D721Med (cell line): Measurements from ENCODE around the gene HDAC7.

Source experiments
- DNase-seq: peaks from one replicate; pipeline ENCODE4 v3.0.0; 2011; ENCODE audit warnings: low spot score; ENCODE audit not compliant: insufficient read length
- FAIRE-seq: peaks from 2 replicates; lab custom pipeline; 2011; peaks lifted over from hg19 to GRCh38; lab: Jason Lieb, UNC
- TF ChIP-seq, protein P1 (sequence below): IDR thresholded peaks from 2 replicates; pipeline ENCODE4 v1.5.1; 2012; ENCODE audit warnings: mild to moderate bottlenecking, control low read depth; ENCODE audit not compliant: insufficient read depth; ENCODE audit errors: missing control alignments

HDAC7 gene

DNA sequence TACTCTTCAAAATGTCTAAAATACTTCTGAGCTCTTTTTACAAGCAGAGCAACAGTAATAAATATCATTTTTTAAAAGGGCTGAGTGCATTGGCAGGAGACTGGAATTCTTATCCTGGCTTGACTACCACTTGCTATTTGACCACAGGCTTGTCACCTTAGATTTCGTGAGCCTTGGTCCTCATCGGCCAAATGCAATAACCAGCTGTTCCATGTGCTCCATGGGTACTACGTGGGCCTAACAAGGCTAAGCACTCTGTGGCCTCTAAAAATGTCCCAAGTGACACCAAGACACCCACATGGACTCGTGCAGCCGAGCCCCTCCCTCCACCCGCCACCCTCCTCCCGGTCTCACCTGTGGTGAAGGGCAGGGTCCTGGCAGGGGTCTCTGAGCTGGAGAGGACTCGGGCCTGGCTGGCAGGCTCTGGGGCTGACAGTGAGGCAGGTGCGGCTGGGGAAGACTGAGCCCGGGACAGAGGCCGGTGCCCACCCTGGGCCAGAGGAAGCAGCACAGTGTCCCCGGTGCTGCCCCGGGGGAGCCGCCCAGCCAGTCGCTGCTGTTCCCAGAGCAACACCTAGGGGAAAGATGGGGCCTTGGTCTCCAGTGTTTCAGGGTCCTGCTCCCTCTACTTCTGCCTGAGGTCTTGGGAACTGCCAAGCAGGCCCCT, 26.6 kb downstream of the HDAC7 start:
- FAIRE-seq (no peak), DNase-seq (no peak)

GRCh38 chr12:47791874-47792273, 27.8 kb downstream of the HDAC7 start:
- DNase-seq (no peak), FAIRE-seq (no peak)
- TF ChIP-seq, protein P1, sequence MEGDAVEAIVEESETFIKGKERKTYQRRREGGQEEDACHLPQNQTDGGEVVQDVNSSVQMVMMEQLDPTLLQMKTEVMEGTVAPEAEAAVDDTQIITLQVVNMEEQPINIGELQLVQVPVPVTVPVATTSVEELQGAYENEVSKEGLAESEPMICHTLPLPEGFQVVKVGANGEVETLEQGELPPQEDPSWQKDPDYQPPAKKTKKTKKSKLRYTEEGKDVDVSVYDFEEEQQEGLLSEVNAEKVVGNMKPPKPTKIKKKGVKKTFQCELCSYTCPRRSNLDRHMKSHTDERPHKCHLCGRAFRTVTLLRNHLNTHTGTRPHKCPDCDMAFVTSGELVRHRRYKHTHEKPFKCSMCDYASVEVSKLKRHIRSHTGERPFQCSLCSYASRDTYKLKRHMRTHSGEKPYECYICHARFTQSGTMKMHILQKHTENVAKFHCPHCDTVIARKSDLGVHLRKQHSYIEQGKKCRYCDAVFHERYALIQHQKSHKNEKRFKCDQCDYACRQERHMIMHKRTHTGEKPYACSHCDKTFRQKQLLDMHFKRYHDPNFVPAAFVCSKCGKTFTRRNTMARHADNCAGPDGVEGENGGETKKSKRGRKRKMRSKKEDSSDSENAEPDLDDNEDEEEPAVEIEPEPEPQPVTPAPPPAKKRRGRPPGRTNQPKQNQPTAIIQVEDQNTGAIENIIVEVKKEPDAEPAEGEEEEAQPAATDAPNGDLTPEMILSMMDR, result no peak

More for the DNA sequence above, 26.6 kb downstream of the HDAC7 start:
- TF ChIP-seq, protein P1, result no peak

DNA sequence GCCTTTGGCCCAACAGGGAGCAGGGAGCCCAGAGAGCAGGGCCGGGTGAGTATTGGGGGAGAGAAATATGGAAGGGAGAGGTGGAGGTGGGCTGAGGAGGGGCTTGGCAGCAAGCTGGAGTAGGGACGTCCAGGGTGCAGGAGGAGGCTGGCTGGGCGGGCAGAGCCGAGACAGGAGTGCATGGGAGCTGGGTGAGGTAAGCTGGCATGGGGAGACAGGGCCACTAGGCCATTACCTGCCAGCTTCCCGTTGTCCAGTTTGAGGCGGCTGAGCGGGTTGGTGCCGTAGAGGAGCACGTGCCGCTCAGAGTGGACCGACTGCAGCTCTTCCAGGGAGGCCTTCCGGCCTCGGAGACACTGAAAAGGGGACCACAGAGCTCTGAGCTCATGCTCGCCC, 28.4 kb downstream of the HDAC7 start:
- TF ChIP-seq, protein P1, result no peak
- FAIRE-seq (no peak), DNase-seq (no peak)

GRCh38 chr12:47790676-47791350, 28.9 kb downstream of the HDAC7 start:
- FAIRE-seq (no peak), DNase-seq (no peak)

GRCh38 chr12:47789712-47790489, 29.8 kb downstream of the HDAC7 start:
- no peak for DNase-seq
- TF ChIP-seq, protein P1, result no peak
- no peak for FAIRE-seq

More at GRCh38 chr12:47790676-47791350, 28.9 kb downstream of the HDAC7 start:
- TF ChIP-seq, protein P1, result no peak

- TF ChIP-seq, protein P1, result no peak
- no peak for FAIRE-seq
- no peak for DNase-seq
Measured at GRCh38 chr12:47789141-47789540, 30.6 kb downstream of the HDAC7 start.
